ENCODE results near the gene TMEM238L.

- TF ChIP-seq CTCF (IDR thresholded peaks at IDR 0.05; ENCODE audit: low read depth, low read length, poor library complexity, severe bottlenecking) (no peak), EZH2phosphoT487 (IDR thresholded peaks at IDR 0.05; ENCODE audit: borderline replicate concordance, low read length) (no peak)
Observed at GRCh38 chr17:10771148-10771547, 32.8 kb downstream of the TMEM238L start.

Measured in DOHH2 (cell line).